Lower leg skin (tissue), 4 donors: ENCODE data around the gene VENTX. TPM values are rescaled to one million over a fixed set of nuclear protein-coding genes. Genes with fewer than 3 reads are reported as not detected.

Experiments used
- DNase-seq, 2 donors: peaks; one replicate each; pipeline ENCODE4 v3.0.0-alpha.2; 2019; ENCODE audit warnings: low spot score in 2 of 2
- H3K4me3 ChIP-seq: fragments of 200-600 bp; sonication (generic); 2 replicates; pipeline ENCODE4 v1.5.1; 2017; ENCODE audit warnings: mild to moderate bottlenecking, low read depth; ENCODE audit not compliant: poor library complexity, severe bottlenecking
- CTCF ChIP-seq, 3 donors: fragments of 450-650 bp; IDR thresholded peaks; one replicate each; pipeline ENCODE4 v1.5.1; 2016; ENCODE audit warnings: antibody characterized with exemption in 3 of 3, mild to moderate bottlenecking in 3 of 3, moderate library complexity in 2 of 3
- POLR2A ChIP-seq, 2 donors: fragments of 450-650 bp; IDR thresholded peaks; one replicate each; pipeline ENCODE4 v1.6.1; 2016 to 2017; ENCODE audit warnings: antibody characterized with exemption in 2 of 2, mild to moderate bottlenecking in 1 of 2, moderate library complexity in 1 of 2
- WGBS, 2 donors: methylation state at CpG; one replicate each; pipeline ENCODE4 v1.1.5; 2018; 5-methylcytosine and 5-hydroxymethylcytosine counted together
- intact Hi-C: fragments of 100-400 bp; cut with DNase I; formaldehyde crosslinking; loops from one replicate; pipeline ENCODE4 v1.15.0; 2023; ENCODE audit warnings: low total_unique reads
- total RNA-seq, 4 donors: library from RNA; depleted of rRNA; stranded (reverse); fragments of >200 nt; gene quantifications; one replicate each; pipeline ENCODE4 v1.1.0, GENCODE V29; 2016

VENTX gene
- total RNA-seq, 4 donors from 2014 or later: 0.42 to 0.65 TPM; not detected in 2

- no peak for DNase-seq
- no peak overlapping the region for H3K4me3 ChIP-seq
- 0% methylated on average over 2 to 19 of the region's 32 CpGs for WGBS, 2 donors
- intact Hi-C loops: no loop called here
- no peak for TF ChIP-seq POLR2A (IDR thresholded peaks at IDR 0.05)
- TF ChIP-seq CTCF (IDR thresholded peaks at IDR 0.05): no peak
Observed at GRCh38 chr10:133237241-133237587, 441 bp upstream of the VENTX start.

- 14 to 19% methylated on average over 11 to 13 of the region's 15 CpGs for WGBS, 2 donors
- intact Hi-C loops: no loop called here
- TF ChIP-seq POLR2A (IDR thresholded peaks at IDR 0.05): no peak
- no peak for TF ChIP-seq CTCF (IDR thresholded peaks at IDR 0.05)
- DNase-seq: no peak
- H3K4me3 ChIP-seq: no peak overlapping the region
Observed at GRCh38 chr10:133238466-133238804, 780 bp downstream of the VENTX start.

- intact Hi-C loops: no loop called here
- TF ChIP-seq CTCF (IDR thresholded peaks at IDR 0.05) (no peak), POLR2A (IDR thresholded peaks at IDR 0.05) (no peak)
- 67 to 83% methylated on average over 13 to 15 of the region's 15 CpGs for WGBS, 2 donors
Observed at GRCh38 chr10:133239990-133240389, 2.3 kb downstream of the VENTX start.

GRCh38 chr10:133241501-133242205, 4.0 kb downstream of the VENTX start:
- no peak overlapping the region for H3K4me3 ChIP-seq
- DNase-seq: no peak
- intact Hi-C loops: no loop called here
- TF ChIP-seq POLR2A (IDR thresholded peaks at IDR 0.05): no peak
- TF ChIP-seq CTCF (IDR thresholded peaks at IDR 0.05): no peak
- WGBS, 2 donors: 43 to 44% methylated on average over 21 to 22 of the region's 25 CpGs

More at GRCh38 chr10:133239990-133240389, 2.3 kb downstream of the VENTX start:
- no peak for DNase-seq
- H3K4me3 ChIP-seq: no peak overlapping the region

- no peak for DNase-seq
- TF ChIP-seq CTCF (IDR thresholded peaks at IDR 0.05) (no peak), POLR2A (IDR thresholded peaks at IDR 0.05) (no peak)
- intact Hi-C loops: no loop called here
- WGBS, 2 donors: 65 to 66% methylated on average over 23 to 27 of the region's 27 CpGs
- no peak overlapping the region for H3K4me3 ChIP-seq
Observed at GRCh38 chr10:133242611-133243356, 5.1 kb downstream of the VENTX start.
